Activated CD8-positive, alpha-beta memory T cell treated with anti-CD3 and anti-CD28 coated beads, Interleukin-2, amount 50 U/mL, for 48 hours (primary cell): ENCODE results near the gene ERVFRD-1.

Experiments used
- DNase-seq: peaks from one replicate; pipeline ENCODE4 v3.0.0-alpha.2; 2020

Gene ERVFRD-1, protein sequence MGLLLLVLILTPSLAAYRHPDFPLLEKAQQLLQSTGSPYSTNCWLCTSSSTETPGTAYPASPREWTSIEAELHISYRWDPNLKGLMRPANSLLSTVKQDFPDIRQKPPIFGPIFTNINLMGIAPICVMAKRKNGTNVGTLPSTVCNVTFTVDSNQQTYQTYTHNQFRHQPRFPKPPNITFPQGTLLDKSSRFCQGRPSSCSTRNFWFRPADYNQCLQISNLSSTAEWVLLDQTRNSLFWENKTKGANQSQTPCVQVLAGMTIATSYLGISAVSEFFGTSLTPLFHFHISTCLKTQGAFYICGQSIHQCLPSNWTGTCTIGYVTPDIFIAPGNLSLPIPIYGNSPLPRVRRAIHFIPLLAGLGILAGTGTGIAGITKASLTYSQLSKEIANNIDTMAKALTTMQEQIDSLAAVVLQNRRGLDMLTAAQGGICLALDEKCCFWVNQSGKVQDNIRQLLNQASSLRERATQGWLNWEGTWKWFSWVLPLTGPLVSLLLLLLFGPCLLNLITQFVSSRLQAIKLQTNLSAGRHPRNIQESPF

DNA sequence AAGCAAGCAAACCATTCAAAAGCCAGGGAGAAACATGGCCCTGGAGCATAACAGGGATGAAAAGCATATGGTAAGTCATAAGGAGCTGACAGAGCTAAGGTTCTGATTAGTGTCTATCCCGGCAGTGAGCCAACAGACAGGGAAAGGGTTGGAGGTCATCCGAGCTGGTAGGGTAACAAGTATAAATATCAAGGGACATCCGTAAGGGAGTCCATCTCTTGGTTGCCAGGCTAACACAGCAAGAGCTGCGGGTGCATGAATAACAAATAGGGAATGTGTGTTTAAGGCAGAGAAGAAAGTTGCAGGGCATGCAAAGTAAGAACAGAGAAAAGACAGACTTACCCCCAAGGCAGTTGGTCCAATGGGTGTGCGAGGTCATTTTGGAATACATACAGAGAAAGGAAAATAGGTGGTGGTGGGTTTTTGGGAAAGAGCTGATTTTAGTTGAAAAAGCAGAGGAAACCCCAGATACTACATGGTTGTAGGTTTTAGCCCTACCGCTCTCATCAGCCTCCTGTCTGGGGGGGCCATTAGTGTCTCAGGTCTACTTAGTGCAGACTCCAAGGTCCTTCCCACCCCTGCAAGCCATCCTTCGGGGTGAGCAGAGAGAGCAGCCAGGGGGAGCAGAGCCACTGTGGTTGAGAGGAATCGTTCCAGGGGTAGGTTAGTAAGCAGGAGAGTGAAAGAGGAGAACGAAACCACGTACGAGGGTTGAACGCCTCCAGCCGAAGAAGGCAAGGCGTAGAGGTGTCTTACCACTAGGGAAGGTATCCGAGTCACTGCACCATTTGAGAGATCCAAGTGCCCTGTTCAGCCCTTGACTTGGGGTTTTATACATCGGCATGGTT is at the start of gene ERVFRD-1:
Gene ERVFRD-1, minus strand, starts transcription at position 805 of the 848 bp plus-strand sequence. CDS start 6,415 bp downstream, outside the sequence.
- no peak for DNase-seq

DNA sequence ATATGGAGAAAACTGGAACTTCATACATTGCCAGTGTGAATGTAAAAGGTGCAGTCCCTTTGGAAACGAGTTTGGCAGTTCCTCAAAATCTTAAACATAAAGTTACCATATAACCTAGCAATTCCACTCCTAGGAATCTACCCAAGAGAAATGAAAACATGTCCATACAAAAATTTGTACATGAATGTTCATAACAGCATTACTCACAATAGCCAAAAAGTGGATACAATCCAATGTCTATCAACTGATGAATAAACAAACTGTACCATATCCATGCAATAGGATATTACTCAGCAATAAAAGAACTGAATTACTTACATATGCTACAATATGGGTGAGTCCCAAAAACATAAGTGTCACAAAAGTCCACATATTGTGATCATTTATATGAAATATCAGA is 48.7 kb upstream of the ERVFRD-1 start:
- DNase-seq, result no peak

DNA sequence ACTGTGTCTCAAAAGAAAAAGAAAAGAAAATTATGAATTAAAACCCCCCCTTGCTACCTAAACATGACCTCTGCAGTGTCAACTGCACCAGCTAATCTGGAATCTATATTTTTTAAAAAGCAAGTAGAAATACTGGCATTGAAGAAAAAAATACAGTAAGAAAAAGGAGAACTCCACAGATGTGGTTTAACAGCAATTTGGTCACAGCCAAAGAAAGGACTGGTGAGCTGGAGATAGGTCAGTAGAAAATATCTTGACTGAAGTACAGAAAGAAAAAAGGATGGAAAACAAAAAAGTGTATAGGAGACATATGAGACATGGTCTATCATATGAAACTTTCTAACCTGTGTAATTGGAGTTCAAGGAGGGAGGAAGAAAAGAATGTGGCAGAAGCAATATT is 44.1 kb upstream of the ERVFRD-1 start:
- DNase-seq, result no peak

DNA sequence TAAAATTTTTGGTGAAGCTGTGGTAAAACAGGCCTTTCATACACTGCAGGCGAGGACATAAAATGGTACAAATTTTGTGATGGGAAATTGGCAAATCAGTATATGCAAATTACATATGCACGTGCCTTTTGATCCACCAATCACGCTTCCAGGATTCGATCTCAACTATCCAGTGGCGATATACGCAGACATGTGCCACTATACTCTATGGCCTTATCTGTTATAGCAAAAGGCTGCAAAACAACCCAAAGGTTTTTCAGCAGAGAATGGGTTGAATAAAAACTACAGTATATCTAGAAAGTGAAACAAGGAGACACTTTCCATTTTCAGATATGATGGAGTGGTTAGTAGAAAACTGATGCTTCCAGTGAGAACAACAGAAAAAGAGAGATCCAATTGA is 41.9 kb upstream of the ERVFRD-1 start:
- DNase-seq, result no peak

DNA sequence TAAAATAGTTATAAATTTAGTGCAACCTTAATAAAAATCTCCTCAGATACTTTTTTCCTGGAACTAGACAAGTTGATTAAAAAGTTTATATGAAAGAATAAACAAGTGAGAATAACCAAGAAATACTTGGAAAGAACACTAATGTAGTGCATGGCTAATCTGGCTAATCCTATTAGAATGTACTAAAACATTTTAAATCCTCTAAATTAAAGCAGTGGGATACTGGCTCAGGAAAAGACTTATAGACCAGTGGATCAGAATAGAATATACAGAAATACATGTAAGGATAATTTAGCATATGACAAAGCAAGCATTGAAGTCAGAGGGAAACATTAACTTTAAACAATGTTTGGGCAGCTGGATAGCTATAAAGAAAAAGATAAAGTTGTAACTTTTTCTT is 41.1 kb upstream of the ERVFRD-1 start:
- DNase-seq, result no peak

DNA sequence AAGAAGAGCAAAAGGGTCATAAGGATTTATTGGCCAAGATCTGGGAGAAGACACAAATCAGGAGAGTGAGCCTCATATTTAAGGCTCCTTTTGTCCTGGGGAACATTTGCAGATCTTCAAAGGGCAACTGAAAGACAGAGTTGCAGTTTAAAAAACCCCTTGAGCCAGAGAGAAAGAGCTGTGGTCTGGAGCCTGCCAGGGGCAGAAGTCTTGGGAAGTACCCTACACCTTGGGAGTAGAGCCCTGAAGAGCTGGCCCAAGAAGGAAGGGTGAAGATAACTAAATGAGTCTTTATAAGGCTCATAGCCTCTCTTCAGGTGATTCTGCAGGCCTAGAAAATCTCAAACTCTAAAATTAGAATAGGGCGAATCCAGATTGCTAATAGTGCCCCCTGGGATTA is 40.0 kb upstream of the ERVFRD-1 start:
- DNase-seq, result no peak

DNA sequence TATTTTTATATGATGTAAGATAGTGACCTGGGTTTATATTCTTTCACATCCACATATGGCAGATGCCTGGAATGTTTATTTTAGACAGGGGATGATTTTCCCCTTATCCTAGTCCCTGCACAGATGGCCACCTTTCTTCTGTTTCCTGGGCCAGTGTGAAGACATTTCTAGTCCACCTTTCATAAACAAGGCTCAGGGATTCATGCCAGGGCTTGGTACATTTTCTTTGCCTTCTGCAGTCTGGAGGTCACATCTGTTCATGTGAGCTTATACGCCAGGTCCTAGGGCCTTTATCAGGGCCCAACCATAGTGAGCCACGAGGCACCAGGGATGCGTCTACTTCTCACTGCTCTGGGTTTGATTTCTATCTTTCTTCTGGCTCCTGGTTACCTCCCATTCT is 38.0 kb upstream of the ERVFRD-1 start:
- no peak for DNase-seq

DNA sequence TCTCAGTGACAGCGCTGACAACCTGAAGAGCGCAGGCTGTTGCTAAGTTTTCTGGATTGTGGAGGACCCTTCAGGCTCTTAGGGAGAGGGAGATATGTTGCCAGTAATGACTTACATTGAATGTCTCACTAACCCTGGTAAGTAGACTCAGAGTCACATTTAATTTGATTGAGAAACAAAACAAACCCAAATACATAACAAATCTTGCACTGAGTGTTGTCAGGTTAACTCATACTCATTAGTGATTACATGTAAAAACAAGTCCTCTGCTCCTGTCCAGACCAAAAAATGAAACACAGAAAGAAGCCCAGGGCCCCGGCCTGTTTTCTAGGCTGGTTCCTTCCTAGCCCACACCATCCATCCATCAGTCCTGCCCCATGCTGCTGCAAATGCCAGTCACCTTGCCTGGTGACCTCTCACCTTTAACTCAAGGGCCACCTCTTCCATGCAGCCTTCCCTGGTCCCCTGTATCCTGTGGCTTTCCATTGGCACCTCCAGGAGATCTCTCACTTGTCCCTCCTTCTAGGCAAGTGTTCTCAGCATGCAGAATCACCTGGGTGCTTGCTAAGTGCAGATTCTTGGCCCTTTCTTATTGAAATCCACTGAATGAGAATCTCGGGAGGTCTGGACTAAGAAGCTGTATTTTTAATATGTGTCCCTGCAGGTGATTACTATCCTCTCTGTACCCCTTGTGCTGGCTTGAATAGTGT is 34.7 kb upstream of the ERVFRD-1 start:
- DNase-seq, result no peak

DNA sequence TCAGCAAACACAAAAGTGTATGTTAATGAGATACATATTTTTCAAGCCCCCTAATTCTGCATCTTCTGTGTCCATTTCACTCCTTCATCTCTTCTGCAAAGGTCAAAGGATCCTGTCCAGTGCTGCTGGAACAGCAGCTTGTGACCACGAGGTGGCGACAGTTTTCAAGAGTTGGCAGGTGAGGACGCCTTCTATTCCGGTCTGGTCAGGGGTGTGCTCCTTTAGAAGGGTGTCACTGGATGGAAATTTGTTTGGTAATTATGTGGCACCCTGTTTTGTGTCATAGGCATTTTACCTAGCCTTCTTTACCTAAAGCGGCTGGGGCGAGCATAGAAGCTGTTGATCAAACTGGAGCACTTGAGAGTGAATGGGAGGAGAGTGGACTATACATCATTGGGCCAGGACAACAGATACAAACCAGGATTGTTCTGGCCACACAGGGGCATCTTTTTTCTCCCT is 32.9 kb upstream of the ERVFRD-1 start:
- DNase-seq, result peak; percentile 84

DNA sequence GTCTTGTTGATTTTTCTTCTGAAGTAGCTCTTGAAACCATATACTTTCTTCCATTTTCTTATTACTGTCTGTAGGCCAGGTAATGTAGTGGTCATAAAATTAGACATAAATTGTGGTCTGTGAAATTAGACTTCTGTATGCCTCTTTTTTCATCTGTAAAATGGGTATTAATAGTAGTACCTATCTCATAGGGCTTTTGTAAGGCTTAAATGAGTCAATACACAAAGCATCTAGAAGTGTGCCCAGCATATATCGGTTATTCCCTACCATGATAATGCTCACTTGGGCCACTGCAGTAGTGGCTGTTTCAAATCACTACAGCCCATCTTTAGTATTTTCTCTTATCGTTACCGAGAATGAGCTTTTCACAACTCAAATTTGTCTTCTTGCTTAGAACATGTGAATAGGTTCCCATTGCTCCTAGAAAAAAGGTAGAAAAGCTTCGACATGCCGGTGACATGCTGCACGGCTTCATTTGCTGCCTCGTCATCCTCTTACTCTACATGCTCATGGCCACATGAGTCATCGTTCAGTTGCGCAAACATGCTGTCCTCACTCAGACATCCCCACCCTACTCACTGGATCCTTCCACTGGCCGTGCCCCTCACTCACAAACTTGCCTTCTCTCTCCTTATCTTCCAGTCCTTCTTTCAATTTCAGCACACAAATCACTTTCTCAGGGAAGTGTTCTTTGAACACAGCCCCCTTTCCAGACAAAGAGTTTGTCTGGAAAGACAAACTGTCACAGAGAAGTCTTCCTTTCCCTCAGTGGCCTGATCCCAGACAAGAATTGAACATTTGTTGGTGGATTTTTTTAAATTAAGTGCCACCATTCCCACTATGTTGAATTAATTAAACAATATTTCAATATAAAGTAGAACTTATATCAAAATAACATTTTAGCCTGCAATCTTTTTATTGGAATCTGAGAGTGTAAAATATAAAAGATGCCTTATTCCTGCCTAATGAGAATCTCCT is 32.2 kb upstream of the ERVFRD-1 start:
- DNase-seq, result no peak

DNA sequence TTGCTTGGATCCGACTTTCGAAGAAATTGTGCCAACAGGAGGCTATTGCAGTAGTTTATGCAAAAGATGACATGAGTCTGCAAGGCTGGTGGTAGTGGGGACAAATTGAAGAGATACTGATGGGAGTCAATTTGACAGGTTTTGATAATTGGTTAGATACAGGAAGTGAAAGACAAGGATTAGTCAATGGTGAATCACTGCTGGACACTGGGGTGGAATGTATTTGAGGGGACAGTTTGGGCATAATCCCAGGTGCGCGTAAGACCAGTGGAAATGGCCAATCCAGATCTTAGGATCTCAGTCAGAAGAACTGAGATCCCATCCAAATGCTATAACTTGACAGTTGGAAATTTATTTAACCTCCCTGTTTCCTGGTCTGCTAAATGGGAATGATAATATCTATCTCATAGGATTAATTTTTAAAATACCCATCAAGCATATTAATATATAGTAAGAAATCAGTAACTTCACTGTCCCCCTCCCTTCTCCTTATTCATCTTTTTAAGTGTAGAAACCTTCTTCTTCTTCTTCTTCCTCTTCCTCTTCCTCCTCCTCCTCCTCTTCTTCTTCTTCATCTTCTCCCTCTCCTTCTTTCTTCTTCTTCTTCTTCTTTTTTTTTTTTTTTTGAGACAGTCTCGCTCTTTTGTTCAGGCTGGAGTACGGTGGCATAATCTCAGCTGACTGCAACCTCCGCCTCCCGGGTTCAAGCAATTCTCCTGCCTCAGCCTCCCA is 30.9 kb upstream of the ERVFRD-1 start:
- DNase-seq, result no peak

DNA sequence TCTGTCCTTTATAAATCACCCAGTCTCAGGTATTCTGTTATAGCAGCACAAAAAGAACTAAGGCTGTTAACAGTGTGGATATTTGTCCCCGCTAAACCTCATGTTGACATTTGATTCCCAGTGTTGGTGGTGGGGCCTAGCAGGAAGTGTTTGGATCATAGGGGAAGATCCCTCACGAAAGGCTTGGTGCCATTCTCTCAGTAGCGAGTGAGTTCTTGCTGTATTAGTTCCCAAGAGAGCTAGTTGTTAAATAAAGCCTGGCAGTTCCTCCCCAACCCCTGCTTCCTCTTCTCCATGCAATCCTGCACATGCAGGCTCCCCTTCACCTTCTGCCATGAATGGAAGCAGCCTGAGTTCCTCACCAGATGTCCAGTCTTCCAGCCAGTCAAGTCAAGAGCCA is 29.8 kb upstream of the ERVFRD-1 start:
- DNase-seq, result no peak

DNA sequence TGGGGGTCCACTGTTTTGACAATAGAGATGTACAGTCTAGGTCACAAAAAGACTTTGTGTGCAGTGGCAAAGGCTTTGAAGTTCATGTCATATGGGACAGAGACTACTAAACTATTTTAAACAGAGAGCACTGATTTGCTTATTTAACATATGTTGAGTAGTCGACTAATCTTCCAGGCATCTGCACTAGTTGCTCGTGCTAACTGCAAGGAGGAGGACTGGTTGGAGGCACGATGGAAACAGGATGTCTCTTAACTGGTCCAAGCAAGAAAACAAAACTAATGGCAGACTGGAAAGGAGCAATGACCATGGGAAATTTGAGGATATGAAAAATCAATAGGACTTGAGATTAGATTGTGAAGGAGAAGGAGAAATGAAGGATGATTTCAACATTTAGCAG is 28.5 kb upstream of the ERVFRD-1 start:
- DNase-seq, result no peak

DNA sequence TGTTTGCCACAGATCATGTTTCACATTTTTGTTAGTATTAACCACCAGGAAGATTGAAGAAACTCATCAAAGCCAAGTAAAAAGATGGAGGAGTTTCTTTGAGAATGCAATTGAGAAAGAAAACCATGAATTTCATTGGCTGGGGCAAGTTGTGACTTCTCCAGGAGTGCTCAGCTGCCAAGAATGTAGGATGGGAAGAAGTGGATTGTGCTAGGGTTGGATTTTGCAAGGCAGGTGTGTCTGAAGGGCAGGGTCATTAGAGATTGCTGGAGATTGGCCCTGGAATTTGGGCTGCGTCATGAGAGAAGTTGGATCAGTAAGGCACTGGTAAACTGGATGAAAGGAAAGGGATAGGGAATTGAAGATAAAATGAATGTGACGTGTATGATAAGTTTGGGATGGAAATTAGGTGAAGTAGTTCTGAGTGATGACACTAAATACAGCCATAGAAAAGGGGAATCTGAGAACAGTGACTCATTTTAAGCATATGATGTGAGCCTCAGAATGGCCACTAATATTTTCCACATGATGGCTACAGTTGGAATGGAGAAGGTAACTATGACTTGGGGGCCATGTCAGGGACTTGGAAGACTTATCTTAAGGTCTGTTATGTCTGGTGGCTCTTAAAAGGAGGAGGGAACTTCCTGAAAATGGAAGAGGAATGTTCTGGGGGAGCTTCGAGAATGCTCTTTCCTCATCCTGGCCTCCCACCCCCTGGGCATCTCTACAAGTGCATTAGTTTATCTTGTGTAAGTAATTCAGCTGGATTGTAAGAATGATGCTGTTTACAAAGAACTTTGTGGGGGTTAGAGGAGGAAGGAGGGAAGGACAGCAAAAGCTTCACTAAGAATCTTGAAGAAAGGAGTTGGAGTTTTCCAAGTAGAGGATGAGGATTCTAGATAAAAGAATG is 27.8 kb upstream of the ERVFRD-1 start:
- no peak for DNase-seq

DNA sequence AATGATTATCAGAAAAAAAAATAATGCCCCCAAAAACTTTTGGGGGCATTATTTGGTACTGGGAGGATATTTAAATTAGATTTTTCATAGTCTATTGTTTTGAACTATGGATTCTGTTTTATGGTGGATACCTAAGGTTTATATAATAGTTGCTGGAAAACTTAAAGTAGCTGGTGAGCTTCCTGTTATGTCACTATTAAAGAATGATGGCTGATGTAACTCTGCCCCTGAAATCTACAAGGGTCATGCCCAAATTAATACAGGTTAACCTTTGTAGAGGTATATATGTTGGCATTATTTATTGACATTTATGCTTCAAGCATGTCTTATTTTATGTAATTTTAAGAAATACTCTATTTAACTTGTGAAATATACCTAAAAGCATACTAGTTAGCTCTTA is 25.3 kb upstream of the ERVFRD-1 start:
- DNase-seq, result no peak

DNA sequence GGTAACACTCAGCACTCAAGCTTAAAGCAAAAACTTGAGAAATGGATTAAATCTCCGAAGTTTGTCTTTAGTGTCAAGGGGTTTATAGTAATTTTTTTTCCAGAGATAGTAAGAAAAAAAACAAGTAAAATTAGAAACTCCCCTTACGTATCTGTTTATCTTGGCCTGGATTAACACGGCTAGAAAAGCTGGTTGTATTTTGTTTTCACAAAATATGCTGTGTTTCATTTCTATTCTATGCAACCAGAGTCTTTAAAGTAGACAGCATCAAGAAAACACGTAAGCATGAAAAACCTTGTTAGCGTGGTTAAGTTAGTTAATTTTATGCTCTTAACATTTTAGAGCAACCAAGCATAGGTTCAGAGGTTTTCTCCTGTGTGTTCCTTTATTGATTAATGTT is 21.8 kb upstream of the ERVFRD-1 start:
- no peak for DNase-seq

DNA sequence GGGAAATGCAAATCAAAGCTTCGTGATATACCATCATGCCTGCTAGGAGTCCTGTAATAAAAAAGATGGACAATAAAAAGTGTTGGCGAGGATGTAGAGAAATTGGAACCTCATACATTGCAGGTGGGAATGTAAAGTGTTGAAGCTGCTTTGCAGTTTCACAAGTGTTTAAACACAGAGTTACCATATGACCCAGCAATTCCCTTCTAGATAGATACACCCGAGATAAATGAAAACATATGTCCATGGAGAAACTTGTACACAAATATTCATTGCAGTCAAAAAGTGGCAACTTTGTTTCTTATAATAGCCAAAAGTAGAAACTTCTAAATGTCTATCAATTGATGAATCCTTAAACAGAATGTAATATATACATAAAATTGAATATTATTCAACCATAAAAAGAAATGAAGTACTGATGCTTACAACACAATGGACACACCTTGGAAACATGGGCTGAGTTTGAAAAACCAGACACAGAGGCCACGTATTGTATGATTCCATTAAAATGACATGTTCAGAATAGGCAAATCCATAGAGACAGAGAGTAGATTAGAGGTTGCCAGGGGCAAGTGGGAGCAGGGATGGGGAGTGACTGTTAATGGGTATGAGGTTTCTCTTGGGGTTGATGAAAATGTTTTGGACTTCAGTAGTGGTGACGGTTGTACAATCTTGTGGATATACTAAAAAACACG is 20.8 kb upstream of the ERVFRD-1 start:
- no peak for DNase-seq

DNA sequence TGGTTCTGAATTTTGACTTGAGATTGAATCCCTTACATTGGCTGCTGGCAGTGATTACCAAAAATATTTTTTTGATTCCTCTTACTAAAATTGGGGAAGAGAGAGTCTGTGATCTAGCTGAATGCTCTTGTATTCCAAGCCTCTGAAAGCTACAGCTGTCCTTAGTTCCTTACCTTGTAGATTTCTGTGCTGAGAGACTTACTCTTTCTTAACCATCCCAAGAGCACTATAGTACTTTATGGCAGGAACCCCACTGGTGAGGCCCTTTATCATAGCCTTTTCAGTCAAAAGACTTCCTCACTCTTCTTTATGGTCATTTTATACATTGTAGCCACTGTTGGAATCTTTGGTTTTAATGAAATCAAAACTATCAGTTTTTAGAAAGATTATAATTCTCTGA is 19.1 kb upstream of the ERVFRD-1 start:
- DNase-seq, result no peak

DNA sequence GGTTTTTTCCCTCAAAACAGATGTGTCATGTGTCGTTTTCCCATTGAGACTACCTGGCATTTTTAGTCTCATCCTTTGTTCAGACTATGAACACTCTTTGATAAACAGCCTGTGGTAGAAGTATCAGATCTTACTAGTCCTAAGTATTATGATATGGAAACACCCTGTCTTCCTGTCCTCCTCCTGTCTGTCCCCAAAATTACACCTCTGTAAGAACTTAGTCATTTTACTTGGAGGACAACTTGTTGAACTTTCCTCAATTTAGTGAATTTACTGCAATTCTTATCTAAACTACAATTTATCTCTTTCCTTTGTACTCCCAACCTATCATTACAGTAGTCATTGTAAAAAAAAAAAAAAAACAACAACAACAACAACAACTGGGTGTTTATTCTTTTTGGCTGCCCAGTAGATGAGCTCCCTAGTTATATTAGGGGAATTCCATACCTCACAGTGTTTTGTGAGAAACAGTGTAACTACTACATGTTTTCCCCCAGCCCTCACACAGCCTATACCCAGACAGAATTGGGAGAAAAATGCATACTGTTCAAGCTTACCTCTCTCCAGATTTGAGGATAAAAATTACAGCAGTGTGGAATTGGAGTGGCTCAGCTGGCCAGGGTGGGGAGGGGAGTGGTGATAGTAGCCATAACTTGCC is 18.5 kb upstream of the ERVFRD-1 start:
- no peak for DNase-seq
